ENCODE measurements around the gene TFAM.

TFAM gene

GRCh38 chr10:58431903-58432302, 46.7 kb downstream of the TFAM start:
- H3K27me3 ChIP-seq (ENCODE audit: low read depth, low read length), result no peaks in the 10 kb centered on the region
- no peaks in the 10 kb centered on the region for H4K20me1 ChIP-seq (ENCODE audit: insufficient read depth, low read length)
- no peak overlapping the region for H3K9ac ChIP-seq (ENCODE audit: low read length)
- H3K9me3 ChIP-seq (ENCODE audit: insufficient read depth, low read length), result no peaks in the 10 kb centered on the region
- H2AFZ ChIP-seq (ENCODE audit: low read depth, low read length), result no peak overlapping the region
- no peaks in the 10 kb centered on the region for H3K79me2 ChIP-seq (ENCODE audit: low read length)
- TF ChIP-seq EZH2phosphoT487 (IDR thresholded peaks at IDR 0.05; ENCODE audit: low read depth), result no peak
- TF ChIP-seq CTCF (IDR thresholded peaks at IDR 0.05; ENCODE audit: low read depth, low read length), result no peak
- H3K4me1 ChIP-seq (ENCODE audit: low read length), result no peaks in the 10 kb centered on the region
- H3K4me2 ChIP-seq (ENCODE audit: low read length), result no peak overlapping the region
- H3K27ac ChIP-seq (ENCODE audit: low read length), result no peak overlapping the region
- no peaks in the 10 kb centered on the region for H3K36me3 ChIP-seq (replicated peaks; ENCODE audit: low read depth, low read length)
- H3K4me3 ChIP-seq (ENCODE audit: low read length), result no peak overlapping the region

GRCh38 chr10:58433066-58433465, 47.9 kb downstream of the TFAM start:
- H4K20me1 ChIP-seq (ENCODE audit: insufficient read depth, low read length), result no peaks in the 10 kb centered on the region
- TF ChIP-seq CTCF (IDR thresholded peaks at IDR 0.05; ENCODE audit: low read depth, low read length), result no peak
- no peak for TF ChIP-seq EZH2phosphoT487 (IDR thresholded peaks at IDR 0.05; ENCODE audit: low read depth)
- H3K27ac ChIP-seq (ENCODE audit: low read length), result no peak overlapping the region
- no peaks in the 10 kb centered on the region for H3K79me2 ChIP-seq (ENCODE audit: low read length)
- H3K36me3 ChIP-seq (replicated peaks; ENCODE audit: low read depth, low read length), result no peaks in the 10 kb centered on the region
- no peak overlapping the region for H2AFZ ChIP-seq (ENCODE audit: low read depth, low read length)
- H3K4me3 ChIP-seq (ENCODE audit: low read length), result no peak overlapping the region
- H3K4me1 ChIP-seq (ENCODE audit: low read length), result no peaks in the 10 kb centered on the region
- H3K9me3 ChIP-seq (ENCODE audit: insufficient read depth, low read length), result no peaks in the 10 kb centered on the region
- H3K9ac ChIP-seq (ENCODE audit: low read length), result no peak overlapping the region
- H3K27me3 ChIP-seq (ENCODE audit: low read depth, low read length), result no peaks in the 10 kb centered on the region
- H3K4me2 ChIP-seq (ENCODE audit: low read length), result no peak overlapping the region

GRCh38 chr10:58433571-58433970, 48.4 kb downstream of the TFAM start:
- no peaks in the 10 kb centered on the region for H3K36me3 ChIP-seq (replicated peaks; ENCODE audit: low read depth, low read length)
- H3K27me3 ChIP-seq (ENCODE audit: low read depth, low read length), result no peaks in the 10 kb centered on the region
- H3K4me3 ChIP-seq (ENCODE audit: low read length), result no peak overlapping the region
- H3K79me2 ChIP-seq (ENCODE audit: low read length), result no peaks in the 10 kb centered on the region
- H3K4me2 ChIP-seq (ENCODE audit: low read length), result no peak overlapping the region
- H3K4me1 ChIP-seq (ENCODE audit: low read length), result no peaks in the 10 kb centered on the region
- TF ChIP-seq EZH2phosphoT487 (IDR thresholded peaks at IDR 0.05; ENCODE audit: low read depth) (no peak), CTCF (IDR thresholded peaks at IDR 0.05; ENCODE audit: low read depth, low read length) (no peak)
- no peak overlapping the region for H3K27ac ChIP-seq (ENCODE audit: low read length)
- no peak overlapping the region for H3K9ac ChIP-seq (ENCODE audit: low read length)
- no peaks in the 10 kb centered on the region for H3K9me3 ChIP-seq (ENCODE audit: insufficient read depth, low read length)
- H2AFZ ChIP-seq (ENCODE audit: low read depth, low read length), result no peak overlapping the region
- H4K20me1 ChIP-seq (ENCODE audit: insufficient read depth, low read length), result no peaks in the 10 kb centered on the region

GRCh38 chr10:58435297-58435985, 50.2 kb downstream of the TFAM start:
- Histone ChIP-seq H2AFZ (ENCODE audit: low read depth, low read length) (no peak overlapping the region), H3K4me3 (ENCODE audit: low read length) (no peak overlapping the region), H4K20me1 (ENCODE audit: insufficient read depth, low read length) (no peaks in the 10 kb centered on the region), H3K9ac (ENCODE audit: low read length) (no peak overlapping the region), H3K4me2 (ENCODE audit: low read length) (no peak overlapping the region), H3K36me3 (replicated peaks; ENCODE audit: low read depth, low read length) (no peaks in the 10 kb centered on the region), H3K9me3 (ENCODE audit: insufficient read depth, low read length) (no peaks in the 10 kb centered on the region), H3K79me2 (ENCODE audit: low read length) (no peaks in the 10 kb centered on the region), H3K4me1 (ENCODE audit: low read length) (no peaks in the 10 kb centered on the region), H3K27me3 (ENCODE audit: low read depth, low read length) (no peaks in the 10 kb centered on the region), H3K27ac (ENCODE audit: low read length) (no peak overlapping the region)
- TF ChIP-seq CTCF (IDR thresholded peaks at IDR 0.05; ENCODE audit: low read depth, low read length), result no peak
- no peak for TF ChIP-seq EZH2phosphoT487 (IDR thresholded peaks at IDR 0.05; ENCODE audit: low read depth)

Data from OCI-LY3 (cell line).